Kidney (tissue), 14 donors: ENCODE results near the gene ALKBH1. TPM values are rescaled to one million over a fixed set of nuclear protein-coding genes. Genes with fewer than 3 reads are reported as not detected.

Source experiments
- DNase-seq, 5 donors: peaks; one replicate each; pipeline ENCODE4 v3.0.0-alpha.2; 2013 to 2020
- FAIRE-seq: peaks from 2 replicates; lab custom pipeline; 2012; peaks lifted over from hg19 to GRCh38; lab: Jason Lieb, UNC
- H3K27ac ChIP-seq, 2 donors: one replicate each; pipeline ENCODE4 v1.7.0; 2013; ENCODE audit warnings: low read depth in 2 of 2, low read length in 2 of 2, inconsistent platforms in 1 of 2
- H3K27me3 ChIP-seq: one replicate; pipeline ENCODE4 v1.7.1; 2013; ENCODE audit warnings: low read length, inconsistent platforms; ENCODE audit not compliant: control insufficient read depth, insufficient read depth
- H3K36me3 ChIP-seq, 3 donors: one replicate each; pipeline versions ENCODE4 v1.7.0 to v1.7.1; 2013; ENCODE audit warnings: low read length in 3 of 3, control low read depth in 1 of 3, inconsistent platforms in 1 of 3; ENCODE audit not compliant: insufficient read depth in 3 of 3, control insufficient read depth in 2 of 3
- H3K4me1 ChIP-seq, 3 donors: one replicate each; pipeline versions ENCODE4 v1.7.0 to v1.7.1; 2013; ENCODE audit warnings: low read length in 3 of 3, inconsistent platforms in 1 of 3, low read depth in 1 of 3; ENCODE audit not compliant: control insufficient read depth in 2 of 3, insufficient read depth in 2 of 3
- H3K4me3 ChIP-seq, 3 donors: one replicate each; pipeline versions ENCODE4 v1.7.0 to v1.8.1; 2013; ENCODE audit warnings: low read length in 3 of 3, control low read depth in 1 of 3, inconsistent platforms in 1 of 3
- H3K9ac ChIP-seq, 3 donors: one replicate each; pipeline versions ENCODE4 v1.7.0 to v1.7.1; 2013; ENCODE audit warnings: low read length in 3 of 3, control low read depth in 1 of 3, inconsistent platforms in 1 of 3
- H3K9me3 ChIP-seq, 3 donors: one replicate each; pipeline versions ENCODE4 v1.7.0 to v1.7.1; 2013; ENCODE audit warnings: low read length in 3 of 3, control low read depth in 1 of 3, inconsistent platforms in 1 of 3; ENCODE audit not compliant: control insufficient read depth in 2 of 3, insufficient read depth in 1 of 3
- CTCF ChIP-seq: IDR thresholded peaks from 3 replicates; pipeline ENCODE4 v1.5.1; 2012; ENCODE audit warnings: mild to moderate bottlenecking, moderate library complexity, borderline replicate concordance; ENCODE audit not compliant: insufficient read depth; ENCODE audit errors: extremely low read depth
- intact Hi-C: fragments of 100-400 bp; cut with DNase I; formaldehyde crosslinking; loops from one replicate; pipeline ENCODE4 v1.11.1; 2022
- polyA plus RNA-seq: library from polyadenylated mRNA; stranded (reverse); fragments of 350-450 nt; fragmentation: Illumina TruSeq; extraction: RNeasy Lipid Tissue Mini Kit (QIAGEN cat#74804); gene quantifications from one replicate; pipeline ENCODE4 v1.2.3, GENCODE V29; 2014; ENCODE audit warnings: low read depth, low replicate concordance; ENCODE audit not compliant: insufficient read depth
- total RNA-seq: library from RNA; stranded (reverse); fragmentation: NEBNext Ultra II Directional; extraction: Animal tissue kit (Norgen Biotek cat#: 25700); gene quantifications from one replicate; pipeline ENCODE4 v1.2.1, GENCODE V29; 2021
- donor health status: control.
- donor health status: control.
- donor health status: control.
- donor health status: control.
- donor health status: control.
- donor health status: DM: yes; HTN: yes; CAD: no.
- donor health status: Normal renal cell carcinoma (clear cell type).

The ALKBH1 gene
- total and polyA plus RNA-seq, 2 donors from 2014 or later: 10.5 to 11.5 TPM

- H3K27me3 ChIP-seq: no peaks in the 10 kb centered on the region
- intact Hi-C loops: no loop called here
- H3K4me1 ChIP-seq: no peaks in the 10 kb centered on the region
- no peak overlapping the region for H3K27ac ChIP-seq
- no peaks in the 10 kb centered on the region for H3K9me3 ChIP-seq
- H3K9ac ChIP-seq: no peak overlapping the region
- no peak overlapping the region for H3K4me3 ChIP-seq
- DNase-seq (no peak), FAIRE-seq (no peak)
- TF ChIP-seq CTCF: no peak
- peaks cover 10 to 40% (median 13%) of the 10 kb centered on the region in 3 donors for H3K36me3 ChIP-seq
Measured at GRCh38 chr14:77746064-77746702, 38.4 kb upstream of the ALKBH1 start.

- Histone ChIP-seq H3K9ac (no peak overlapping the region), H3K36me3 (peaks cover 14 to 36% (median 15%) of the 10 kb centered on the region in 3 donors), H3K9me3 (no peaks in the 10 kb centered on the region), H3K4me3 (no peak overlapping the region), H3K27ac (no peak overlapping the region), H3K4me1 (no peaks in the 10 kb centered on the region), H3K27me3 (no peaks in the 10 kb centered on the region)
- DNase-seq: no peak
- TF ChIP-seq CTCF: no peak
- FAIRE-seq: no peak
- intact Hi-C loops: no loop called here
Measured at GRCh38 chr14:77741438-77741837, 33.6 kb upstream of the ALKBH1 start.

- Histone ChIP-seq H3K27me3 (no peaks in the 10 kb centered on the region), H3K9me3 (no peaks in the 10 kb centered on the region), H3K4me1 (no peaks in the 10 kb centered on the region), H3K36me3 (peaks cover 9 to 38% (median 27%) of the 10 kb centered on the region in 3 donors), H3K27ac (no peak overlapping the region), H3K4me3 (no peak overlapping the region), H3K9ac (no peak overlapping the region)
- FAIRE-seq (no peak), DNase-seq (no peak)
- intact Hi-C loops: no loop called here
- no peak for TF ChIP-seq CTCF
Measured at GRCh38 chr14:77738559-77739250, 30.9 kb upstream of the ALKBH1 start.
